Loucy (cell line): ENCODE data around the gene PALD1.

Source experiments
- CTCF ChIP-seq: fragments of 200-600 bp; sonication (generic); conservative IDR thresholded peaks from 2 replicates; pipeline ENCODE4 v1.5.1; 2014; ENCODE audit warnings: mild to moderate bottlenecking, antibody characterized with exemption, low read length
- EZH2phosphoT487 ChIP-seq: fragments of 200-600 bp; IDR thresholded peaks from 2 replicates; pipeline ENCODE4 v1.6.1; 2018; ENCODE audit warnings: antibody characterized with exemption, mild to moderate bottlenecking, moderate library complexity, borderline replicate concordance

GRCh38 chr10:70479165-70479581 is 606 bp downstream of the PALD1 start:
- TF ChIP-seq CTCF (peak; percentile 52), EZH2phosphoT487 (no peak)
